ENCODE data around the gene ENG. TPM values are rescaled to one million over a fixed set of nuclear protein-coding genes. Genes with fewer than 3 reads are reported as not detected.
"Not testable (repeated sequence)": the region's sequence is repeated elsewhere in the genome, so short reads cannot be mapped to it uniquely, and the experiment has no call there.

ENG gene
- total and polyA plus RNA-seq, 8 donors, result 4.0 to 58.5 (median 25.2) TPM

GRCh38 chr9:127871531-127871930 lies 17.1 kb upstream of the ENG start:
- 81 to 96% (median 93%) methylated on average over 9 of the region's 9 CpGs for WGBS, 5 donors
- Histone ChIP-seq H3K27me3 (no peaks in the 10 kb centered on the region), H3K36me3 (peaks cover 8 to 61% (median 48%) of the 10 kb centered on the region in 4 donors), H3K9me3 (no peaks in the 10 kb centered on the region), H3K4me3 (no peak overlapping the region), H3K4me1 (peaks cover 31 to 36% (median 34%) of the 10 kb centered on the region in 4 donors), H3K27ac (no peak overlapping the region)
- DNase-seq, result no peak
- intact Hi-C loops (cut with DNase I; ENCODE audit: low total_unique reads), result no loop called here
- no peak for TF ChIP-seq CTCF (IDR thresholded peaks at IDR 0.05)

GRCh38 chr9:127870887-127871286 lies 16.4 kb upstream of the ENG start:
- Histone ChIP-seq H3K4me1 (peaks cover 24 to 29% (median 28%) of the 10 kb centered on the region in 4 donors), H3K36me3 (peaks cover 8 to 61% (median 48%) of the 10 kb centered on the region in 4 donors), H3K4me3 (no peak overlapping the region), H3K27me3 (no peaks in the 10 kb centered on the region), H3K9me3 (no peaks in the 10 kb centered on the region), H3K27ac (no peak overlapping the region)
- intact Hi-C loops (cut with DNase I; ENCODE audit: low total_unique reads), result no loop called here
- WGBS, 5 donors, result 82 to 93% (median 86%) methylated on average over 12 of the region's 12 CpGs
- TF ChIP-seq CTCF (IDR thresholded peaks at IDR 0.05), result no peak
- TF ChIP-seq EP300 (IDR thresholded peaks at IDR 0.05), result no peak
- no peak for TF ChIP-seq POLR2A (IDR thresholded peaks at IDR 0.05)
- TF ChIP-seq POLR2AphosphoS5 (IDR thresholded peaks at IDR 0.05), result no peak
- no peak for DNase-seq

- H3K4me3 ChIP-seq; H3K27me3 ChIP-seq; H3K9me3 ChIP-seq; H3K27ac ChIP-seq; intact Hi-C loops (cut with DNase I; ENCODE audit: low total_unique reads); DNase-seq: not testable (repeated sequence)
- 65 to 73% (median 68%) methylated on average over 8 to 9 of the region's 9 CpGs for WGBS, 5 donors
- TF ChIP-seq CTCF (IDR thresholded peaks at IDR 0.05), result peak in 1 of 7 experiments; percentile 27
- H3K36me3 ChIP-seq, result peaks cover 8 to 61% (median 48%) of the 10 kb centered on the region in 4 donors
- H3K4me1 ChIP-seq, result peaks cover 16 to 21% (median 20%) of the 10 kb centered on the region in 4 donors
Observed at GRCh38 chr9:127870153-127870491, 15.7 kb upstream of the ENG start.

GRCh38 chr9:127869310-127870152 lies 15.1 kb upstream of the ENG start:
- peak; percentile 90 to 92 for DNase-seq
- intact Hi-C loops (cut with DNase I; ENCODE audit: low total_unique reads), result loop anchor here (10.0 kb wide), 1 partner anchor 65 kb away; the partner anchor contains the start of gene FPGS
- H3K27me3 ChIP-seq, result no peaks in the 10 kb centered on the region
- WGBS, 5 donors, result 66 to 71% (median 67%) methylated on average over 9 to 18 of the region's 18 CpGs
- H3K27ac ChIP-seq, result peak overlapping the region in 2 of 5 donors; percentile 14 to 35
- peak in 5 of 7 experiments; percentile 56 to 96 (median 82) for TF ChIP-seq CTCF (IDR thresholded peaks at IDR 0.05)
- no peak for TF ChIP-seq POLR2A (IDR thresholded peaks at IDR 0.05)
- TF ChIP-seq POLR2AphosphoS5 (IDR thresholded peaks at IDR 0.05), result peak in 1 of 3 donors; percentile 69
- peaks cover 11 to 16% (median 14%) of the 10 kb centered on the region in 4 donors for H3K4me1 ChIP-seq
- H3K36me3 ChIP-seq, result peaks cover 8 to 61% (median 48%) of the 10 kb centered on the region in 4 donors
- H3K9me3 ChIP-seq, result no peaks in the 10 kb centered on the region
- no peak overlapping the region for H3K4me3 ChIP-seq

All from stomach (tissue), 9 donors.